ENCODE data around the gene TNPO1. TPM values are rescaled to one million over a fixed set of nuclear protein-coding genes. Genes with fewer than 3 reads are reported as not detected.

TNPO1 gene
- total and polyA plus RNA-seq, 10 of the 15 experiments (the other 5 are each of a cell fraction or from before 2014, with no cell fraction given): 18.1 to 123 (median 79.2) TPM

GRCh38 chr5:72955768-72956323, 139.4 kb downstream of the TNPO1 start, which contains the start of gene FCHO2 (continued):
- TF ChIP-seq BCL11A (IDR thresholded peaks at IDR 0.05; ENCODE audit: low read depth, low read length) (no peak), SP1 (IDR thresholded peaks at IDR 0.05; ENCODE audit: low read depth, low read length) (no peak)

- H3K27ac ChIP-seq (ENCODE audit: control insufficient read depth, insufficient read depth): no peak overlapping the region
- WGBS (ENCODE audit: insufficient coverage, insufficient replicate concordance, low lambda C conversion rate, missing lambda C conversion rate): 4% methylated on average over 36 of the region's 51 CpGs
- intact Hi-C loops (cut with micrococcal nuclease; ENCODE audit: unreplicated experiment): loop anchor here (5.0 kb wide), 1 partner anchor 496 kb away; no protein-coding TSS in a partner anchor
These were observed 140.1 kb downstream of the TNPO1 start for GRCh38 chr5:72956324-72957140.

More at GRCh38 chr5:72956324-72957140, 140.1 kb downstream of the TNPO1 start:
- CTCF ChIA-PET: interaction anchor here (0.6 to 2.5 kb wide), 7 partner anchors 12 to 1720 kb away, joined by 3 to 8 read pairs (median 3); partner anchors contain the start of genes MRPS27 and PTCD2
- H3K27me3 ChIP-seq (replicated peaks in 1 of 2; ENCODE audit: control insufficient read depth in 2 of 2, insufficient read depth in 2 of 2, low read length in 1 of 2): peaks cover 0 to 2% of the 10 kb centered on the region in 2 experiments; a peak in 2 of 4 replicates
- POLR2A ChIA-PET: interaction anchor here (0.6 kb wide), 1 partner anchor 32 kb away, joined by 3 read pairs; no protein-coding TSS in a partner anchor
- H3K4me2 ChIP-seq (ENCODE audit: control insufficient read depth, insufficient read depth): peak overlapping the region; percentile 74
- H3K79me2 ChIP-seq (ENCODE audit: control insufficient read depth, insufficient read depth, low read length): no peaks in the 10 kb centered on the region
- RAD21 ChIA-PET (ENCODE audit: unreplicated experiment): no interaction called here
- DNase-seq (ENCODE audit: low read depth, low spot score) (no peak), ATAC-seq (peak; percentile 65), FAIRE-seq (no peak)
- H3K4me3 ChIP-seq: peak overlapping the region; percentile 73
- H4K20me1 ChIP-seq (ENCODE audit: control insufficient read depth, insufficient read depth): no peaks in the 10 kb centered on the region
- in situ Hi-C loops (cut with MboI): no loop called here
- H3K4me1 ChIP-seq (ENCODE audit: control insufficient read depth, insufficient read depth, low read length): no peaks in the 10 kb centered on the region; the same call in 1 of the 2 replicates
- TF ChIP-seq BHLHE40 (IDR thresholded peaks at IDR 0.05; ENCODE audit: borderline replicate concordance in 1 of 2, low read depth in 2 of 2, low read length in 1 of 2) (0 out of 4 replicates have a peak, but pooled peaks of 1 of the 2 experiments have one; percentile 2), DPF2 (IDR thresholded peaks at IDR 0.05) (0 out of 2 replicates have a peak, but pooled peaks have one; percentile 27), CEBPZ (IDR thresholded peaks at IDR 0.05; ENCODE audit: low read depth, low read length) (no peak), MTA3 (IDR thresholded peaks at IDR 0.05; ENCODE audit: borderline replicate concordance, low read length) (no peak), HDAC6 (IDR thresholded peaks at IDR 0.05; ENCODE audit: unreplicated experiment) (peak; percentile 81), SUZ12 (IDR thresholded peaks at IDR 0.05; ENCODE audit: unreplicated experiment) (peak; percentile 69), SPI1 (IDR thresholded peaks at IDR 0.05; ENCODE audit: borderline replicate concordance, insufficient read depth, low read depth, low read length) (peak; percentile 45; the same call in 1 of the 2 replicates)
- peak overlapping the region; percentile 29; the same call in 1 of the 2 replicates for H3K9ac ChIP-seq (ENCODE audit: control insufficient read depth, insufficient read depth, low read length)
- SMC1A ChIA-PET (ENCODE audit: uncharacterized antibody, unreplicated experiment): interaction anchor here (0.6 to 1.9 kb wide), 3 partner anchors 12 to 388 kb away, joined by 3 to 4 read pairs (median 3); no protein-coding TSS in a partner anchor
- no peaks in the 10 kb centered on the region for H3K9me3 ChIP-seq (replicated peaks; ENCODE audit: control insufficient read depth, insufficient read depth, low read length)
- H2AFZ ChIP-seq (ENCODE audit: control insufficient read depth, low read depth, low read length): peak overlapping the region; percentile 86
- BruUV-seq (replicated peaks): no TSS peak
- no peaks in the 10 kb centered on the region for H3K36me3 ChIP-seq (ENCODE audit: control insufficient read depth in 2 of 2, insufficient read depth in 2 of 2, low read length in 1 of 2)

Data from GM12878 (cell line).